ENCODE data around the gene GLI3.

GRCh38 chr7:42168512-42168911 lies 68.5 kb downstream of the GLI3 start:
- no peak for TF ChIP-seq CTCF (IDR thresholded peaks at IDR 0.05)
- TF ChIP-seq POLR2A (IDR thresholded peaks at IDR 0.05), result no peak
